ENCODE data around the gene ALAD.
A peak's percentile ranks its signal among the peaks of the same experiment; 100 is the strongest.
"Not testable (repeated sequence)": the region's sequence is repeated elsewhere in the genome, so short reads cannot be mapped to it uniquely, and the experiment has no call there.

Gene ALAD

DNA sequence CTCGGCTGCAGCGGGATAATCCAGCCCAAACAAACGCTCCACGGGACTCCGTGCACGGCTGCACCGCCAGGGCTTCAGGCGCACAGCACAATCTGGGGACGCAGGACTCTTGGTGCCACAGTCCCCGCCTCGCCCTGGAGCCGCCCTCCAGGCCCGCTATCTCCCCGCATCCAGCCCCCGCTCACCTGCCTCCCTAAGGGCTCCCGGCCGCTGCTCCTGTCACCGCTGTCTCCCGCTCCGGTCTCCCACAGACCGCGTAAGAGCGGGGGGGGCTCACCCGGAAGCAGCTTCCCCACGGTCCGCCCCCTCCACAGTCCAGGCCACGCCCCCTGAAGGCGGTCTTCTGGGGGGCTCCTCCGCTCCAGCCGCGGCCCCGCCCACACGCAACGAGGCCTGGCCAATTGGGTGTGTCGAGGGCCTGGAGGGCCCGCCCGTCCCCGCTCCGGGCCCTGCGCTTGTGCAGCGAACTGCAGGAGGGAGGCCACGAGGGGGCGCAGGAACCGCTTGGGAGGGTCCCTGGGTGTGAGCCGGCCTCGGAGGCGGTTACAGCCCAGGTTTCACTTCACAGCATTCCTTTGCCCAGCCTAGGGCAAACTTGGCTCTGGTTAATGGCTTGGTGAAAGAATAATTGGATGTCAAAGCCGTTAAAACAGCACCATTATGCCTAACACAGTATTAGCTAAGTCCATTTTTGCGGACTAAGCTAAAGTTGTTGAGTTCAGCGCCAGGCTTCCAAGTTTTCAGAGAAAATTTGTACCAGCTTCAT is at the start of gene ALAD:
ALAD (minus strand) TSS at position 258 of the 766 bp plus-strand sequence. CDS start 7,725 bp downstream, outside the sequence.
- peak; percentile 100 for DNase-seq (ENCODE audit: low spot score)

DNA sequence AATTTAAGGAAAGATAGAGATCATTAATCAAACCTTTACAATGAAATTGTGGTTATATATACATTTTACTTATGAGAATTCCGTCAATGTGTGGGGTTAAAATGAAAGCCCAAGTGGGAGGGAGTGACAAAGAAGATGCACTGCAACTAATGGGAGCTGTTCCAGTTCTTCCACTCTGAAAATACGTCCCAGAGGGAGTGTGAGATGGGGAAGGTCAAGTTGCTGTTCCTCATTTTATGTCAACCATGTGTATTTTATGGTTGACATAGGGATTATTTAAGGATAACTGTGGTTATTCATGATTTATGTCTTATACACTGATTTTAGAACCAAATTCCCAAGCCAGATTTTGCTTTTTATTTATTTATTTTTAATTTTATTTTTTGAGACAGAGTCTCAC is 48.3 kb upstream of the ALAD start:
- DNase-seq (ENCODE audit: low spot score) = no peak

DNA sequence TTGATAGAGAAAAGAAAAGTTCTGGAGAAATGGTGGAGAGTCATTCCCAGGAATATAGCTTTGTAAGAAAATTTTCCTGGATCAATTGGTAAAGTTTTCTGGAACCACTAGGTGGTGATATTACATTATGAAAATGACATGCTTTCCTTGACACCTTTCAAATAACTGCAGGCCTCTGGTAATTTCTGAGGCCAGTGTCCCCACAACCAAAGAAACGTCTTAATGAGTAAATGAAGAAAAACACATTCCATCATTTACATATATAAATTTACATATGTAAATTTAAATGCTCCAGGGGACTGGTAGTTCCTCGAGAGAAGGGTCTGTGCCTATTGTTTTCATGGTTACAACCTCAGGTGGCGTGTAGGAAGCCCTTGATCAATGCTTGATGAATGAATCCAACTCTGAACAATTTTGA is 45.2 kb upstream of the ALAD start:
- DNase-seq (ENCODE audit: low spot score) = peak; percentile 79

DNA sequence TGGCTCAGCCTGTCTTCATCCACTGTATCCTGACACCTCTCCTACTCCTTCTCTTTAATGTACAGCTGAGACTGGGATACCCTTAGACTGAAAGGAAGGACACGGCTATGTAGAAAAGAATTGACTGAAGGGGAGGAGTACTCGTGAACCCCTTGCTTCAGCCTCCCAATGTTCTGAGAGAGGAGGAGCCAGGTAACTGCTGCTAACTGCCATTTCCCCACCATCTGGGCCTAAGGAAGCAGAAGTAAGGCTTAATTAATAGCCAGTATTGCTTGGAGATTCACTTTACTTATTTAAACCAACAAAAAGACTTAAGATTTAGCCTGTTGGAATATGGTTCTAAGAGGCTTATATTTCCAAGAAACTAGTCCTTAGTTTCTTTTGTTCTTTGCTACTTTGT is 43.7 kb upstream of the ALAD start:
- no peak for DNase-seq (ENCODE audit: low spot score)

DNA sequence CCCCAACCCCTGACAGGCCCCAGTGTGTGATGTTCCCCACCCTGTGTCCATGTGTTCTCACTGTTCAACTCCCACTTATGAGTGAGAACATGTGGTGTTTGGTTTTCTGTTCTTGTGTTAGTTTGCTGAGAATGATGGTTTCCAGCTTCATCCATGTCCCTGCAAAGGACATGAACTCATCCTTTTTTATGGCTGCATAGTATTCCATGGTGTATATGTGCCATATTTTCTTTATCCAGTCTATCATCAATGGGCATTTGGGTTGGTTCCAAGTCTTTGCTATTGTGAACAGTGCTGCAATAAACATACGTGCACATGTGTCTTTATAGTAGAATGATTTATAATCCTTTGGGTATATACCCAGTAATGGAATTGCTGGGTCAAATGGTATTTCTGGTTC is 36.6 kb upstream of the ALAD start:
- not testable (repeated sequence) for DNase-seq (ENCODE audit: low spot score)

DNA sequence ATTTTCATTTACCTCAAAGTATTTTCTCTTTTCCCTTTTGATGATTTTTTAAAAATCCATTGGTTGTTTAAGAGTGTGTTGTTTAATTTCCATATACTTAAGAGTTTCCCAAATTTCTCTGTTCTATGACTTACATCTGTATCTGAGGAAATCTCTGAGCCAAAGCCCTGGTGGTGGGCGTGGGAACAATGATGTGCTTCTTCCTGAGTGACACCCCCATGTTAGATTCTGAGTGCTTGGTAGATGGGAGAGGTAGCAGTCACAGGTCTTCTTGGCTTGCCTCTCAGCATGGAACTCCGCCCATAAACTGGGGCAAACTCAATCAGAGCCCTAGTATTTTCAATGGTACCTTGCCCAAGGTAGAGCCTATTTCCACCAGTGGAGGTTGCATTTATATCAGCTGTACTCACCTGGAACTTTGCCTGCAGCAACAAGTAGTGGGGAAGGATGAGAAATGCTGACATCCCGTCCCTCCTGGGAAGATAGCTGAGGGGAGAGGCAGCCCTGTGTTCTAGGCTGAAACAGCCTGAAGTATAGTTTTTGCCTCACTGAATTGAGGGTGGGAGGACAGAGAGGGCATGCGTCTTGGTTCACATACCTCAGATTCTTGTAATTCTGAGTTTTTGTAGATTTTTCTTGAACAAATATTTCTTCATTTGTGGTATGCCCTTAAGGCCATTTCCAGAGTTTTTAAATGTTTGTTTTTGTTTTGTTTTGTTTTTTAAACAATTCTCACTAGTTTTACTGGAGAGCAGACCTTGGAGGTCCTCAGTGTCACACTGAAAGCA is 35.8 kb upstream of the ALAD start:
- DNase-seq (ENCODE audit: low spot score) = no peak

DNA sequence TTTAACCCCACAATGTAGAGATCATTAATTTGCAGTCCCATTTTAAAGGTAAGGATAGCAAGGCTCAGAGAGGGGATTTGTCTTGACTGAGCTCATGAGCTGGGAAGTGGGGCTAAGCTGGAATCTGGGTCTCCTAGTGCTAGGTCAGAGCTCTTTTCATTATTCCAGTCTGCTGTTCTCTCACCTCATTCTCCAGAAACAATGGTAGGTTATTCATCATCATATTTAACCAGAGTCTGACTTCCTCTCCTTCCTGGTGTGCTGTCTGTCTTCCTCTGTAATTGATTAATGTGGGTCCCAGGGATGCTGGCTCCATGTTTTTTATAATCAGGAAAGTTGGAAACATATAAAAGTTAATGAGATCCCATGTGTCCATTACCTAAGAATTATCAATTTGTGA is 30.1 kb upstream of the ALAD start:
- DNase-seq (ENCODE audit: low spot score) = no peak

DNA sequence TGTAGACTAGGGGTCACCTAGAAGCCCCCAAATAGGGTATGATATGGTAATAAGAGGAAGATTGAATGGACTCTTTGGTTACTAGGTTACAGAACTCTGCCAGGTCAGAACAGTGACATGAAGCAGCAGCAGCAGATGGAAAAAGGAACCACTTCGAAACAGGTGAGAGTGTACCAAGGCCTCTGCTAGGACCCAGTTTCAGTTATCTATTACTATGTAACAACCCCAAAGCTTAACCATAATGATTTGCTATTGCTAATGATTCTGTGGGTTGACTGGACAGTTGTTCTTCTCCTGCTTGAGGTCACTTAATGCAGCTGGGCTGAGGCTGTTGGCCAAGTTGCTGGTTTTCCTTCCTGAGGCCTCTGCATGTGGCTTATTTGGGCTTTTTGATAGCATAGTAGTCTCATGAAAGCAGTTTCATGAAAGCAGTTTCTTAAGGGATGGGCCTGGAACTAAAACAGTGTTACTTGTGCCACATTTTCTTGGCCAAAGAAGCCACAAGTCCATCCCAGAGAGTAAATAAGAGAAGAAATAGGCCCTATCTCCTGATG is 27.1 kb upstream of the ALAD start:
- DNase-seq (ENCODE audit: low spot score) = no peak

DNA sequence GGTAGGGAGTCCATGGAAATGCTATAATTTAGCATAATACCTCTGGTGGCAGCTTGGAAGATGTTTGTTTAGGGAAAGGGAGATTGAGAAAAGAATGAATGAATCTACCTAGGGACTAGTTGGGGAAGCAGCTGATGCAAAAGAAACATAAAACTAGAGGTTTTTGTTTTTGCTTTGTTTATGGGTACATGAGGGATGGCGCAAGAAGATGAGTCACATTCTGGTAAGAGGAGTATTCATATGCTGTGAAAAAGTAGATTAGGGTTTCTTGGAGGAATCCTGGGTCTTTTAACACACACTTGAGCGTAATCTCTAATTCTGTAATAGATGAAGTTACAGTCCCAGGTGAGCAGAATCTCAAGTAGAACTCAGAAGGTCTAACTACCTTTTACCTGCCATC is 26.5 kb upstream of the ALAD start:
- no peak for DNase-seq (ENCODE audit: low spot score)

DNA sequence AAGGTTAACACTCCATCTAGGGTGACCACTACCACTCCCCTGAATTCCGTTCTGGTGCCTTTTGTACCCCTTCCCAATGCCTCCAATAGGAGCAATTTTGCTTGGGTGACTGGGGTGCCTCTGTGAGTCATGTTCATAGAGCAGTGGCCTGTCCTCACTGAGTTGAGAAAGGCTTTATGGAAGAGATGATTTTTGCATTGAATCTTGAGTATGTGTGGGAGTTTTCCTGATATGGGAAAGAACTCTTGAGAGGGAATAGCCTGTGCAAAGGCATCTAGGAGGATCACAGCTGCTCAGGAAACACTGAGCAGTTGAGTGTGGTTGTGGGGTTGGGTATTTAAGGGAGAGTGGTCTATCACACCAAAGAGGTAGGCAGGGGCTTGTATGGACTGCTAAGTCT is 25.6 kb upstream of the ALAD start:
- no peak for DNase-seq (ENCODE audit: low spot score)

DNA sequence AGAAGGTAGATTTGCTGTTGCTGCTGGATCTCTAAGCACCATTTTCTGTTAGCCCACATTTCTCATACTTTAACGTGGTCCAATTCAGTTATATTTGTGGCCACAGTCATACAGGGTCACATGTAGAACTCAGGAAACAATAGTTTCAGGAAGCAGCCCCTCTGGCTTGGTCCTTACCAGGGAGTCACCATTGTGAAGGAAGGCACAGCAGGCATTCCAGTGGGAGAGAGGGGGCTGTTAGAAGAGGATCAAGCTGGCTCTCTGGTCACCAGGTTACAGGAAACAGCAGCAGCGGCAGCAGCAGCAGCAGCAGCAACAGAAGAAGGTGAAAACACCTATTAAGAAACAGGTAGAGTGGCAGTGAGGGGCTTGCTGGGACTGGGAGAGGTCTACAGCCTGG is 24.0 kb upstream of the ALAD start:
- DNase-seq (ENCODE audit: low spot score) = no peak

DNA sequence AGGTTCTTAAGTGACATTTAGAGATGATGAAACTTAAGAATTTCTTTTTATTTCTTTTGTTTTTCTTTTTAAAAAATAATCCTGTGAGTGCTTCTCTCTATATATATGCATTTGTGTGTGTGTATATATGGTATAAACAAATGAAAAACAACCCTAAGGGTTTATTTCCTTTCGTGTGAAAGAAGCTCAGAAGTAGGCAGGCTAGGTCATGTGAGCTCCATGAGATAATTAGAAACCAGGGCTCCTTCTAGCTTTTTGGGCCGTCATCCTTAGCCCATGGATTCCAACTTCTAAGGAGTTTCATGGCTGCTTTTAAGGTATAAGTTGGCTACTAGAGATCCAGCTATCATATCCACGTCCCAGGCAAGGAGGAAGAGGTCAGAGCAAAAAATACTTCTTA is 20.6 kb upstream of the ALAD start:
- DNase-seq (ENCODE audit: low spot score) = no peak

DNA sequence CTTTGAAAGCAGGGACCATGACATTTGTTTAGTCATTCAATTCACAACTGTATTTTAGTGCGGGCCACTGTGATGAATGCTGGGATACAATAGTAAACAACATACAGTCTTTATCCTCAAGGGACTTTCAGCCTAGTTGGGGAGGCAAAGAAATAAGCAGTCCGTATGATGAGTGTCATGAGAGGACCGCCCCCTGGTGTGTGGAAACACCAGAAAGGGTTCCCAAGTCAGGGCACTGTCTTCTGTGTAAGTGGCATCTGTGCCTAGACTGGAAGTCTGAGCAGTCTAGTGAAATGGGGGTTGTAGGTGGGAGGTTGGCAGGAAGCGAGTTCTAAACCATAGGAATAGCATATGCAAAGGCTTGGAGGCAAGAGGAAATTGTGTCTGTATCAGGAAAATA is 16.3 kb upstream of the ALAD start:
- peak; percentile 56 for DNase-seq (ENCODE audit: low spot score)

DNA sequence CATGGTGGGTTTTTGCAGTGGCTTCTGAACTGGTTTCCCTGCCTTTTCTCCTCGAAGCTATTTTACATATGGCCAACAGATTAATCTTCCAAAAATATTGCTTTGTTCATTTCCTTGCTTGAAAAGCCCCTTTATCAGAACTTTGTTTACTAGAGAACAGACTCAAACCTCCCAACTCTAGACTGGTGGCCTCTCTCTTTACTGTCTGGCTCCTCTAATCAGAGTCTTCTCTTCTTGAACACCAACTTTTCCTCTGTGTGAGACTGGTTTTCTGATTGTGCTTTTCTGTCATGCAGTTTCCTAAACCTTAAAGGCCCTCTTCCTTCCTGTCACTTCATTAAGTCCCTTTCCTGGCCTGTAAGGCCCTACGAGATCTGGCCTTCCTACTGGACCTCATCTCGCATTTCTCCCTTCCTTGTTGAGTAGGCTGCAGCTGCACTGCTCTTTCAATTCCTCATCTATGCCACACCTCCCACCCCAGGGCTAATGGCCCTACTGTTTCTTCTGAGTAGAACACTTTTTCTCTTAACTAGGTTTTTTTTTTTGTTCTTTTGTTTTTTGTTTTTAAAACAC is 15.2 kb upstream of the ALAD start:
- no peak for DNase-seq (ENCODE audit: low spot score)

DNA sequence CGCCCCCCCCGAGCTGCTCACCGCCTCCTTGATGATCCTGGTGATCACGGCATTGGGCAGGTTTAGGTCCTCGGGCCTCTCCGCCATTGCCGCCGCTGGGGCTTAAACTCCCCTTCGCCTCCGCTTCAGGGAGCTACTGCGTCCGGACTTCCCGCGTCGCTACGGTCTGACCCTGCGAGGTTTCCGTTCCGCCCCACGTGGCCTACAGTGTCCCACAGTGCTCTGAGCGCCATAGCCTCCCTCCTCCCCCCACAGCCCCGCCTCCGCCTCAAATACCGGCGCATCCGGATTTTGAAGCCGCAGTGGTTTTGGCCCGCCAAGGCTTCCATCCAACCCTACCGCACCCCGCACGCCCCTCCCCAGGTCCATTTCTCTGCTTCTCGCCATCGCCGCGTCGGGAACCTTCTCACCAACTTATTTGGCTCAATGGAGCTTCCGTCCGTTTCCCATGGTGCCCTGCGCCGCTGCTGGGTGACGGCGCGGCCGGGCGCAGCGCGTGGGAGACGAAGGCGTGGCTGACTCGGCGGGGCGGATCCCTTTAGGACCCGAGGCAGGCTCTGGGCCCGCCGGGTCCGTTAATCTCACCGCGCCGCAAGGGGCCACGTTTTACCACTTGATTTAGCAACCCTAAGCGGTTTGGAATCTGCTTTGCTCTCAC is 9.3 kb upstream of the ALAD start, which contains the start of the genes C9orf43 and POLE3:
C9orf43 (plus strand) TSS at position 541 of the 658 bp plus-strand sequence. CDS start 2,747 bp downstream, outside the sequence.
POLE3 (minus strand) TSS at position 469 of the 658 bp plus-strand sequence; CDS start at position 87, 382 bp downstream.
- DNase-seq (ENCODE audit: low spot score) = peak; percentile 95

DNA sequence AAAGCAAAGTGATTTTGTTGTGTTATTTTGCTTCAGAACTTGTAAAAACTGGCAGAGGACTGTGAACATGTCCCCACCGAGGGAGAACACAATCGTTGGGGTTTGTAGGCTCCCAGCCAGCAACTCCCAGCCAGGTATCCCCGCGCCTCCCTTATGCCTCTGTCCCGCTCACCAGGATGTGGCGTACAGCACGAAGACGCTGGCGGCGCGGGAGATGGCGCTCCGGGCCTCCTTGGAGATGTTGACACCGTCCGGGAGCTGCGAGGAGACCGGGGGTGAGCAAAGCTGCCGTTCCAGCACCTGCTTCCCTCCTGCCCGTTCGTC is 8.8 kb upstream of the ALAD start:
- no peak for DNase-seq (ENCODE audit: low spot score)

DNA sequence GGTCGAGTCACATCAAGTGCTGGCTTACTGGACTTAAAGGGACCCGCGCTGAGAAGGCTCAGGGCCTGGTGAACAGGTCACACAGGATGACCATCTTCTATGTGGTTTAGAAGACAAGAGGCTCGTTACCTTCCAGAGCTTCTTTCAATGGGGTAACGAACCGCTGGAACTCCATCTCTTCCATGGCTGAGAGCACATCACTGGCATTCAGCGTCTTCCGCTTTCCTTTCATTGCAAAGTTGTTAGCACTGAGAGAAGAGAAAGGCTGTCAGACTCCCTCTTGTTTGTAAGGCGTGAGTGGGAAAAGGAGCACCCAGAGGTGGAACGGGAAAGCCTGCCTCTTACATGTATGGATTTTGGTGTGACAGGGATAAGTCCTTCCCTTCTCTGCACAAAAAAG is 8.4 kb upstream of the ALAD start:
- DNase-seq (ENCODE audit: low spot score) = no peak

DNA sequence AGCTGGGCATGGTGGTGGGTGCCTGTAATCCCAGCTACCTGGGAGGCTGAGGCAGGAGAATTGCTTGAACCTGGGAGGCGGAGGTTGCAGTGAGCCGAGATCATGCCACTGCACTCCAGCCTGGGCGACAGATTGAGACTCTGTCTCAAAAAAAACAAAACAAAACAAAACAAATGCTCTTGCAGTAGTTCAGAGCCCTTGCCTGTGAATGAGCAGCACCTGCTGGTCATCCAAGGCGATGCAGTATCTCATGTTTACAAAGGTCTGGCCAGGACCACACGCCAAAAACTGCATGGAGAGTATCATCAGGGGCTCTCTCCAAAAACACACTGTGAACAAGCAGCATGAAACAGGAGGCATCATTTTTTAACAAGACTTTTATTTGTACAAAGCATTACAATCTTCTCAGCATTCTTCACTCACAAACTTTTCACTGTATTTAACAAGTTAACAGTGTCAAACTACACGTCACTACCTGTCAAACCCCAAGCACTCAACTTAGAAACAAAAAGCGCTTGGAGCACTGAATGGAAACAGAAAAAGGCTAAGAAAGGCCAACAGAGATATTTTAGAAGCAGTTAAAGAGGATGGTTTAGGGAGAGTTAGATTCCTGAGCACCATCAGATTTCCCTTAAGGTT is 5.9 kb upstream of the ALAD start:
- DNase-seq (ENCODE audit: low spot score) = peak; percentile 85

DNA sequence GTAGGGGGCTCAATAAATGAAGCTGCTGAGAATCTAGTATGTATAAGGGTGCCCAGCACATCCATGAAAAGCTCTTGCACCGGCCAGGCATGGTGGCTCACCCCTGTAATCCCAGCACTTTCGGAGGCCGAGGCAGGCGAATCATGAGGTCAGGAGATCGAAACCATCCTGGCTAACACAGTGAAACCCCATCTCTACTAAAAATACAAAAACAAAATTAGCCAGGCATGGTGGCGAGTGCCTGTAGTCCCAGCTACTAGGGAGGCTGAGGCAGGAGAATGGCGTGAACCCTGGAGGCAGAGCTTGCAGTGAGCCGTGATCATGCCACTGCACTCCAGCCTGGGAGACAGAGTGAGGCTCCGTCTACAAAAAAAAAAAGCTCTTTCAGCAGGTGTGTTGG is 5.3 kb upstream of the ALAD start:
- not testable (repeated sequence) for DNase-seq (ENCODE audit: low spot score)

DNA sequence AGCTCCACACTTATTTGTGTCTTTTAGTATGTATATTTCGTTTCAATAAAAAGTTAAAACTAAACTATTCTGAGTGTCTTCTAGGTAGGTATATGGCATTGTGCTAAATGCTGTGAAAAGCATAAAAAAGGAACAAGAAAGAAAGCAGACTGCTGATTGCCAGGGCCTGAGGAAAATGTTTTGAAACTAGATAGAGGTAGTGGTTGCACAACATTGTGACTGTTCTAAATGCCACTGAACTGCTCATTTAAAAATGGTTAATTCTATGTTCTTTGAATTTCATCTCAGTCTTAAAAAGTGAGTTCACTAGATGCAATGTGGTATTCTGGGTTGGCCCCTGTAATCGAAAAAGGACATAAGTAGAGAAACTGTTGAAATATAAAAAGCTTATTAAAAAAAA is 2.6 kb upstream of the ALAD start:
- DNase-seq (ENCODE audit: low spot score) = no peak

DNA sequence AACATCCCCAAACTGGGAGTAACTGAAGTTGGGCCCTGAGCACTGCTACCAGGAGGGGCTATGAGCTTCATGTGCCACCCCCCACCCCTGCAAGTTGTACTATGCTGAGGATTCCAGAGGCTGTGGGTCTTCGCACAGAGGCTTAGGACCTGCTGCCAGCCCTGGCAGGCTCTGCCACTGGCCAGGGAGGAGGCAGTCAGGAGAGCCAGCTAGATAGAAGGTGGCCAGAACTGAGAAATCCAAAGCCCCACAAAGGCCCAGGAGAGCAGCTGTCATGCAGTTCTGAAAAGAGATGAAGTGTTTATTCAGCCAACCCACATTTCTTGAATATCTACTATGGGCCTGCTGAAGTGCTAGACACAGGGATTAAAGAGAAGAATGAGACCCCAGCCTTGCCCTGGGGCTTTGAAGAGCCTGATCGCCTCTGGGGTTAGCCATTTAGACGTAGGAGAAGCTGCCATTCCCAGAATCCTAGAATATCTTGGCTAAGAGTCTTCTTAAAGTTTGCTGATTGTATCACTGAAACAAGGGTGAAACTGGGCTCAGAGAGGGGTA is 1.4 kb downstream of the ALAD start:
- DNase-seq (ENCODE audit: low spot score) = peak; percentile 46
